OCI-LY3 (cell line): ENCODE measurements around the gene GSG1.
"Not testable (repeated sequence)": the region's sequence is repeated elsewhere in the genome, so short reads cannot be mapped to it uniquely, and the experiment has no call there.

ENCODE experiments used
- H2AFZ ChIP-seq: fragments of 200-600, 300-600 bp; shearing (Covaris generic); 2 replicates; pipeline ENCODE4 v1.6.0; 2014; ENCODE audit warnings: antibody characterized with exemption, low read depth, low read length
- H3K27ac ChIP-seq: fragments of 200-600, 300-600 bp; sonication (generic); 2 replicates; pipeline ENCODE4 v1.5.1; 2014; ENCODE audit warnings: mild to moderate bottlenecking, low read length, moderate library complexity, mixed read lengths
- H3K27me3 ChIP-seq: fragments of 200-600, 300-600 bp; sonication (generic); 2 replicates; pipeline ENCODE4 v1.6.1; 2014; ENCODE audit warnings: low read depth, low read length, mixed read lengths
- H3K36me3 ChIP-seq: fragments of 200-600, 300-600 bp; sonication (generic); replicated peaks from 2 replicates; pipeline ENCODE3; 2014; ENCODE audit warnings: low read depth, low read length, mixed read lengths
- H3K4me1 ChIP-seq: fragments of 300-600, 200-600 bp; sonication (generic); 2 replicates; pipeline ENCODE4 v1.6.1; 2014; ENCODE audit warnings: low read length, mixed read lengths
- H3K4me2 ChIP-seq: fragments of 200-600, 300-600 bp; sonication (generic); 2 replicates; pipeline ENCODE4 v1.6.1; 2014; ENCODE audit warnings: low read length, mixed read lengths
- H3K4me3 ChIP-seq: fragments of 300-600, 200-600 bp; sonication (generic); 2 replicates; pipeline ENCODE4 v1.5.1; 2014; ENCODE audit warnings: antibody characterized with exemption, mild to moderate bottlenecking, low read length, moderate library complexity
- H3K79me2 ChIP-seq: fragments of 300-600, 200-600 bp; shearing (Covaris generic); 2 replicates; pipeline ENCODE4 v1.6.1; 2014; ENCODE audit warnings: mild to moderate bottlenecking, low read length, mixed read lengths
- H3K9ac ChIP-seq: fragments of 300-600, 200-600 bp; shearing (Covaris generic); 2 replicates; pipeline ENCODE4 v1.6.0; 2014; ENCODE audit warnings: mild to moderate bottlenecking, low read length, moderate library complexity
- H3K9me3 ChIP-seq: fragments of 200-600, 300-600 bp; shearing (Covaris generic); 2 replicates; pipeline ENCODE4 v1.6.1; 2014; ENCODE audit warnings: low read length, mixed read lengths; ENCODE audit not compliant: insufficient read depth
- H4K20me1 ChIP-seq: fragments of 200-600, 300-600 bp; sonication (generic); 2 replicates; pipeline ENCODE4 v1.6.1; 2016; ENCODE audit warnings: low read length, mixed read lengths; ENCODE audit not compliant: insufficient read depth
- CTCF ChIP-seq: fragments of 200-600, 300-600 bp; sonication (generic); IDR thresholded peaks from 2 replicates; pipeline ENCODE4 v1.5.1; 2014; ENCODE audit warnings: antibody characterized with exemption, low read length, low read depth
- EZH2phosphoT487 ChIP-seq: fragments of 200-600 bp; shearing (Covaris generic); IDR thresholded peaks from 2 replicates; pipeline ENCODE4 v1.6.1; 2018; ENCODE audit warnings: antibody characterized with exemption, mixed run types, low read depth

GSG1 gene

DNA sequence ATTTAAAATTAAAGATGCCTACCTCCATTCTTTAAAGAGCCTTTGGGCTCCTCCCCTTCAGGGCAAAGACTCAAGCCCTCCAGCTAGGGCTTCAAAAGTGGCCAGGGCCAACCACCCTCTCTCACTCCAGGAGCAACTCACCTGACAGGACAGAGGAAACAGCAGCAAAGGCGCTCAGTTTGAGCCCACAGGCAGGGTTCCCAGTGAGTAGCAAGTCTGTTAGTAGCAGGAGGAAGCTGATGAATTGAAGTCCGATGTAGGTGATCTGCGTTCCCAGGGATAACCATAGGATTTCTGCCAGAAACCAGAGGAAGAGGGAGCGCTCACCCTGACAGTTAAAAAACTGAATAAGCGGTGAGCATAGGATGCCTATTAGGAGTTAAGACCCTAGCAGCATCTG lies 15.7 kb downstream of the GSG1 start:
- H4K20me1 ChIP-seq, result peaks cover 11% of the 10 kb centered on the region; the same call in 1 of the 2 replicates
- peaks cover 55% of the 10 kb centered on the region for H3K27me3 ChIP-seq
- no peak overlapping the region for H3K27ac ChIP-seq
- H2AFZ ChIP-seq, result no peak overlapping the region
- no peak overlapping the region for H3K4me2 ChIP-seq
- H3K79me2 ChIP-seq, result no peaks in the 10 kb centered on the region
- no peak overlapping the region for H3K9ac ChIP-seq
- no peak overlapping the region for H3K4me3 ChIP-seq
- TF ChIP-seq EZH2phosphoT487 (no peak), CTCF (no peak)
- H3K4me1 ChIP-seq, result peaks cover 30% of the 10 kb centered on the region
- no peaks in the 10 kb centered on the region for H3K36me3 ChIP-seq
- H3K9me3 ChIP-seq, result no peaks in the 10 kb centered on the region

DNA sequence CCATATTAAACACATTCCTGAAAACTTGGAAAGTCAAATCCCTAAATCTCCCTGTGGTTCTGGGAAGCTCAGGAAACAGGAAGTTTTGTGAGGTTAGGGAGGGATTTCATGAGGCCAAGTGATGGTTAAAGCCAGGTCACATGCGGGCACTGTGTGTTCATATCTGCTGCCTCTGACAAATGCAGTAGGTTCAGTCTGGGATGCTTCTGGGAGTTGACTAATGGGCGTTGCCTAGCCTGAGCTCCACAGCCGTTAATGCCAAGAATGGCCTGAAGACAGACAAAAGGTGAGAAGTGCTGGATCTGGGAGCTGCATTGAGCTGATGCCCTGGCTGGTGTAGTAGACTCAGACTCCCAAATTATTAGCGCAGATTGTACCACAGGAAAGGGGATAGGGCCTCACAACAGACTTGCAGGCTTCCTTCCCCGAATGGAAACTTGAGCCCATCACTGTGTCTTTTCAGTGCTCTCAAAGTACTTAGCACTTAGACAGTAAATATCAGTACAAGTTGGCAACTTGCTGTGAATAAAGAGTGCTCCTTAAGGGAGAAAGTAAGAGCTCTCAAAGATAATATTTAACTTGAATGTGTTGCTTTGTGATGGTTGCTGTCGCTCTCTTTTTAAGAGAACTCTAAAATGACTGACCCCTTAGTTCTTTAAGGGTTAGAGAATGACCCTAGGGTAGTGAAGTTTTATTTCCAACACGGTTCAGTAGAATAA lies 17.3 kb downstream of the GSG1 start:
- Histone ChIP-seq H3K9ac (no peak overlapping the region), H3K27ac (no peak overlapping the region), H3K4me1 (peaks cover 17% of the 10 kb centered on the region), H3K9me3 (no peaks in the 10 kb centered on the region), H3K79me2 (no peaks in the 10 kb centered on the region), H3K36me3 (no peaks in the 10 kb centered on the region), H3K4me2 (no peak overlapping the region), H2AFZ (no peak overlapping the region), H3K27me3 (peaks cover 41% of the 10 kb centered on the region), H4K20me1 (peaks cover 11% of the 10 kb centered on the region; the same call in 1 of the 2 replicates), H3K4me3 (no peak overlapping the region)
- TF ChIP-seq EZH2phosphoT487 (no peak), CTCF (no peak)

DNA sequence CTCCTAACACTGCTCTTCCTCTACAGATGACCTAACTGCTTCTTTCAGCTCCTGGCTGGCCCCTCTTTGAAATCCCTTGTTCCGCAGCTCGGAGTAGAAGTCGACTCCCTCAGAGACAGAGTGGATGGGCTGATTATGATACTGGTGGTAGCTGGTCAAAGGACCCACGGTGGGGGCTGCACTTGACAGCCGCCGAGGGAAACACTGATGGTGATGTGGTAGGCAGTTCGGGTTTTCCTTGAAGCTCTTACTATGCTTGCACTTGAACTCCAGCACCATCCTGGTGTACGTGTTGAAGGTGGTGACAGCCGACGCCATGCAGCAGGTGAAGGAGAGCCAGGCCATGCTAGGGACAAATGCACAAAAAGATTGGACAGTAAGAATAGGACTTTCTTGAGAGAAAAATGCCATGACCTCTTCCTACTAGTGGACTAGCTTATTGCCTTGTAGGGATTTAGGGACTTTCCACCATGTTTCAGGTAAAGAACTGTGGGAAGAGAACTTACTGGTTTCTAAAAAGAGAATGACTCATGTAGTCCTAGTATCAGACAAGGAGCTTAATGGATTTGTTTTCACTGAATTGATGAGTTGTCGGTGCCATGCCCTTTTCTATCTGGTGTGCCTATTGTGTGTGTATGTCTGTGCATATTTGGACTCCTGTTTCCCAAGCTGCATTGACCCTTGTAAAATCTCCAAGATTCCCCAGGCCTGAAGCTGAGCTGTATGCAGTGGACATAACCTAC lies 18.4 kb downstream of the GSG1 start:
- Histone ChIP-seq H3K36me3 (no peaks in the 10 kb centered on the region), H2AFZ (no peak overlapping the region), H3K9me3 (no peaks in the 10 kb centered on the region), H3K9ac (no peak overlapping the region), H3K4me2 (no peak overlapping the region), H4K20me1 (0 out of 2 replicates have a peak, but pooled peaks cover 6% of the 10 kb centered on the region), H3K79me2 (no peaks in the 10 kb centered on the region), H3K27me3 (peaks cover 33% of the 10 kb centered on the region), H3K4me1 (peaks cover 8% of the 10 kb centered on the region), H3K27ac (no peak overlapping the region), H3K4me3 (no peak overlapping the region)
- no peak for TF ChIP-seq EZH2phosphoT487
- TF ChIP-seq CTCF, result no peak

DNA sequence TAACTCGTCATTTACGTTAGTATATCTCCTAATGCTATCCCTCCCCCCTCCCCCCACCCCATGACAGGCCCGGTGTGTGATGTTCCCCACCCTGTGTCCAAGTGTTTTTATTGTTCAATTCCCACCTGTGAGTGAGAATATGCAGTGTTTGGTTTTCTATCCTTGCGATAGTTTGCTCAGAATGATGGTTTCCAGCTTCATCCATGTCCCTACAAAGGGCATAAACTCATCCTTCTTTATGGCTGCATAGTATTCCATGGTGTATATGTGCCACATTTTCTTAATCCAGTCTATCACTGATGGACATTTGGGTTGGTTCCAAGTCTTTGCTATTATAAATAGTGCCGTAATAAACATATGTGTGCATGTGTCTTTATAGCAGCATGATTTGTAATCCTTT lies 19.8 kb downstream of the GSG1 start:
- not testable (repeated sequence) for H3K4me2 ChIP-seq, H3K4me3 ChIP-seq, H3K36me3 ChIP-seq, H4K20me1 ChIP-seq, H3K4me1 ChIP-seq, H3K27ac ChIP-seq, H3K79me2 ChIP-seq, H3K9me3 ChIP-seq, H2AFZ ChIP-seq, H3K9ac ChIP-seq
- peaks cover 24% of the 10 kb centered on the region for H3K27me3 ChIP-seq
